Tibial artery (tissue), 4 donors: ENCODE results near the gene CD80.
"Not testable (repeated sequence)": the region's sequence is repeated elsewhere in the genome, so short reads cannot be mapped to it uniquely, and the experiment has no call there.

Experiments
- DNase-seq, 2 donors: peaks; one replicate each; pipeline ENCODE4 v3.0.0-alpha.2; 2019
- H3K27ac ChIP-seq, 2 donors: fragments of 200-600 bp; sonication (generic) in 1 of 2; 1 replicate in 1 of 2; 2 replicates in 1 of 2; pipeline ENCODE4 v1.5.1; 2018 to 2019; ENCODE audit warnings: mild to moderate bottlenecking in 1 of 2
- H3K27me3 ChIP-seq, 2 donors: fragments of 200-600 bp; sonication (generic) in 1 of 2; one replicate each; pipeline versions ENCODE4 v1.5.1 to v1.6.0; 2016 to 2019
- H3K36me3 ChIP-seq, 3 donors: fragments of 200-600 bp; sonication (generic) in 2 of 3; one replicate each; pipeline ENCODE4 v1.5.1; 2016 to 2019; ENCODE audit warnings: mild to moderate bottlenecking in 2 of 3
- H3K4me1 ChIP-seq, 4 donors: fragments of 200-600 bp; sonication (generic) in 2 of 4; 1 replicate in 3 of 4; 2 replicates in 1 of 4; pipeline ENCODE4 v1.5.1; 2016 to 2019
- H3K4me3 ChIP-seq, 2 donors: fragments of 200-600 bp; sonication (generic) in 1 of 2; 1 replicate in 1 of 2; 2 replicates in 1 of 2; pipeline ENCODE4 v1.5.1; 2018 to 2019; ENCODE audit warnings: mild to moderate bottlenecking in 2 of 2
- H3K9me3 ChIP-seq, 3 donors: fragments of 200-600 bp; sonication (generic) in 1 of 3; one replicate each; pipeline ENCODE4 v1.5.1; 2016 to 2019
- CTCF ChIP-seq, 2 experiments: fragments of 200-600 bp in 1 of 2; fragments of 450-650 bp in 1 of 2; IDR thresholded peaks; one replicate each; pipeline ENCODE4 v1.5.1; 2017 to 2019; ENCODE audit warnings: antibody characterized with exemption in 2 of 2, mild to moderate bottlenecking in 1 of 2, moderate library complexity in 1 of 2
- intact Hi-C: fragments of 100-400 bp; cut with DNase I; formaldehyde crosslinking; loops from one replicate; pipeline ENCODE4 v1.15.0; 2023; ENCODE audit warnings: low total_unique reads

CD80 gene

GRCh38 chr3:119553823-119554415, 5.5 kb downstream of the CD80 start:
- H3K36me3 ChIP-seq, result no peaks in the 10 kb centered on the region
- DNase-seq, result no peak
- intact Hi-C loops, result no loop called here

GRCh38 chr3:119552928-119553327, 6.5 kb downstream of the CD80 start:
- H3K9me3 ChIP-seq, intact Hi-C loops, H3K4me1 ChIP-seq, H3K27me3 ChIP-seq, H3K36me3 ChIP-seq, H3K4me3 ChIP-seq, DNase-seq, H3K27ac ChIP-seq: not testable (repeated sequence)

More at GRCh38 chr3:119553823-119554415, 5.5 kb downstream of the CD80 start:
- no peak for TF ChIP-seq CTCF (IDR thresholded peaks at IDR 0.05)
- Histone ChIP-seq H3K9me3 (no peaks in the 10 kb centered on the region), H3K4me3 (no peak overlapping the region), H3K4me1 (no peaks in the 10 kb centered on the region), H3K27ac (no peak overlapping the region), H3K27me3 (no peaks in the 10 kb centered on the region)

- H3K27me3 ChIP-seq, result no peaks in the 10 kb centered on the region
- TF ChIP-seq CTCF (IDR thresholded peaks at IDR 0.05), result no peak
- DNase-seq, result no peak
- H3K4me3 ChIP-seq, result no peak overlapping the region
- intact Hi-C loops, result no loop called here
- no peaks in the 10 kb centered on the region for H3K4me1 ChIP-seq
- H3K36me3 ChIP-seq, result no peaks in the 10 kb centered on the region
- no peak overlapping the region for H3K27ac ChIP-seq
- H3K9me3 ChIP-seq, result no peaks in the 10 kb centered on the region
Observed at GRCh38 chr3:119551598-119551997, 7.8 kb downstream of the CD80 start.

GRCh38 chr3:119550192-119550910, 9.1 kb downstream of the CD80 start:
- Histone ChIP-seq H3K36me3 (no peaks in the 10 kb centered on the region), H3K9me3 (no peaks in the 10 kb centered on the region), H3K4me3 (no peak overlapping the region), H3K27me3 (no peaks in the 10 kb centered on the region), H3K4me1 (no peaks in the 10 kb centered on the region), H3K27ac (no peak overlapping the region)
- DNase-seq, result no peak
- intact Hi-C loops, result no loop called here
- no peak for TF ChIP-seq CTCF (IDR thresholded peaks at IDR 0.05)

GRCh38 chr3:119548341-119548740, 11.1 kb downstream of the CD80 start:
- no peaks in the 10 kb centered on the region for H3K4me1 ChIP-seq
- H3K27ac ChIP-seq, result no peak overlapping the region
- DNase-seq, result no peak
- H3K9me3 ChIP-seq, result no peaks in the 10 kb centered on the region
- H3K27me3 ChIP-seq, result no peaks in the 10 kb centered on the region
- intact Hi-C loops, result no loop called here
- no peaks in the 10 kb centered on the region for H3K36me3 ChIP-seq
- no peak overlapping the region for H3K4me3 ChIP-seq
- no peak for TF ChIP-seq CTCF (IDR thresholded peaks at IDR 0.05)

- Histone ChIP-seq H3K9me3 (no peaks in the 10 kb centered on the region), H3K4me3 (no peak overlapping the region), H3K27me3 (no peaks in the 10 kb centered on the region), H3K4me1 (no peaks in the 10 kb centered on the region), H3K27ac (no peak overlapping the region), H3K36me3 (no peaks in the 10 kb centered on the region)
- TF ChIP-seq CTCF (IDR thresholded peaks at IDR 0.05), result no peak
- DNase-seq, result no peak
- intact Hi-C loops, result no loop called here
Observed at GRCh38 chr3:119547227-119547626, 12.2 kb downstream of the CD80 start.
